OCI-LY3 (cell line): ENCODE data around the gene FAM229B.

Experiments
- H2AFZ ChIP-seq: fragments of 200-600, 300-600 bp; shearing (Covaris generic); 2 replicates; pipeline ENCODE4 v1.6.0; 2014; ENCODE audit warnings: antibody characterized with exemption, low read depth, low read length
- H3K27ac ChIP-seq: fragments of 200-600, 300-600 bp; sonication (generic); 2 replicates; pipeline ENCODE4 v1.5.1; 2014; ENCODE audit warnings: mild to moderate bottlenecking, low read length, moderate library complexity, mixed read lengths
- H3K27me3 ChIP-seq: fragments of 200-600, 300-600 bp; sonication (generic); 2 replicates; pipeline ENCODE4 v1.6.1; 2014; ENCODE audit warnings: low read depth, low read length, mixed read lengths
- H3K36me3 ChIP-seq: fragments of 200-600, 300-600 bp; sonication (generic); replicated peaks from 2 replicates; pipeline ENCODE3; 2014; ENCODE audit warnings: low read depth, low read length, mixed read lengths
- H3K4me1 ChIP-seq: fragments of 300-600, 200-600 bp; sonication (generic); 2 replicates; pipeline ENCODE4 v1.6.1; 2014; ENCODE audit warnings: low read length, mixed read lengths
- H3K4me2 ChIP-seq: fragments of 200-600, 300-600 bp; sonication (generic); 2 replicates; pipeline ENCODE4 v1.6.1; 2014; ENCODE audit warnings: low read length, mixed read lengths
- H3K4me3 ChIP-seq: fragments of 300-600, 200-600 bp; sonication (generic); 2 replicates; pipeline ENCODE4 v1.5.1; 2014; ENCODE audit warnings: antibody characterized with exemption, mild to moderate bottlenecking, low read length, moderate library complexity
- H3K79me2 ChIP-seq: fragments of 300-600, 200-600 bp; shearing (Covaris generic); 2 replicates; pipeline ENCODE4 v1.6.1; 2014; ENCODE audit warnings: mild to moderate bottlenecking, low read length, mixed read lengths
- H3K9ac ChIP-seq: fragments of 300-600, 200-600 bp; shearing (Covaris generic); 2 replicates; pipeline ENCODE4 v1.6.0; 2014; ENCODE audit warnings: mild to moderate bottlenecking, low read length, moderate library complexity
- H3K9me3 ChIP-seq: fragments of 200-600, 300-600 bp; shearing (Covaris generic); 2 replicates; pipeline ENCODE4 v1.6.1; 2014; ENCODE audit warnings: low read length, mixed read lengths; ENCODE audit not compliant: insufficient read depth
- H4K20me1 ChIP-seq: fragments of 200-600, 300-600 bp; sonication (generic); 2 replicates; pipeline ENCODE4 v1.6.1; 2016; ENCODE audit warnings: low read length, mixed read lengths; ENCODE audit not compliant: insufficient read depth
- CTCF ChIP-seq: fragments of 200-600, 300-600 bp; sonication (generic); IDR thresholded peaks from 2 replicates; pipeline ENCODE4 v1.5.1; 2014; ENCODE audit warnings: antibody characterized with exemption, low read length, low read depth
- EZH2phosphoT487 ChIP-seq: fragments of 200-600 bp; shearing (Covaris generic); IDR thresholded peaks from 2 replicates; pipeline ENCODE4 v1.6.1; 2018; ENCODE audit warnings: antibody characterized with exemption, mixed run types, low read depth

Gene FAM229B

GRCh38 chr6:112085286-112086065 lies 1.9 kb upstream of the FAM229B start:
- H4K20me1 ChIP-seq: no peaks in the 10 kb centered on the region
- H3K27me3 ChIP-seq: no peaks in the 10 kb centered on the region
- H3K4me2 ChIP-seq: no peak overlapping the region
- no peaks in the 10 kb centered on the region for H3K79me2 ChIP-seq
- H3K36me3 ChIP-seq: no peaks in the 10 kb centered on the region
- no peak overlapping the region for H2AFZ ChIP-seq
- H3K4me3 ChIP-seq: no peak overlapping the region
- H3K4me1 ChIP-seq: peaks cover 3% of the 10 kb centered on the region; the same call in 1 of the 2 replicates
- H3K9me3 ChIP-seq: no peaks in the 10 kb centered on the region
- H3K27ac ChIP-seq: no peak overlapping the region
- H3K9ac ChIP-seq: no peak overlapping the region
- TF ChIP-seq CTCF (no peak), EZH2phosphoT487 (no peak)

- TF ChIP-seq EZH2phosphoT487 (no peak), CTCF (peak; percentile 43)
- Histone ChIP-seq H2AFZ (peak overlapping the region; percentile 94), H3K9ac (peak overlapping the region; percentile 76), H4K20me1 (no peaks in the 10 kb centered on the region), H3K79me2 (no peaks in the 10 kb centered on the region), H3K4me1 (peaks cover 3% of the 10 kb centered on the region; the same call in 1 of the 2 replicates), H3K9me3 (no peaks in the 10 kb centered on the region), H3K36me3 (no peaks in the 10 kb centered on the region), H3K4me2 (peak overlapping the region; percentile 86), H3K27me3 (no peaks in the 10 kb centered on the region), H3K4me3 (peak overlapping the region; percentile 98), H3K27ac (no peak overlapping the region)
Observed at GRCh38 chr6:112086744-112087135, 651 bp upstream of the FAM229B start.

GRCh38 chr6:112087916-112088315 lies 525 bp downstream of the FAM229B start:
- H3K36me3 ChIP-seq: no peaks in the 10 kb centered on the region
- no peak overlapping the region for H3K27ac ChIP-seq
- H4K20me1 ChIP-seq: no peaks in the 10 kb centered on the region
- peaks cover 3% of the 10 kb centered on the region; the same call in 1 of the 2 replicates for H3K4me1 ChIP-seq
- H3K4me3 ChIP-seq: peak overlapping the region; percentile 98
- no peaks in the 10 kb centered on the region for H3K27me3 ChIP-seq
- peak overlapping the region; percentile 40; the same call in 1 of the 2 replicates for H3K9ac ChIP-seq
- TF ChIP-seq EZH2phosphoT487 (no peak), CTCF (no peak)
- H2AFZ ChIP-seq: peak overlapping the region; percentile 95
- no peaks in the 10 kb centered on the region for H3K79me2 ChIP-seq
- peak overlapping the region; percentile 87 for H3K4me2 ChIP-seq
- H3K9me3 ChIP-seq: no peaks in the 10 kb centered on the region

- Histone ChIP-seq H3K4me1 (no peaks in the 10 kb centered on the region), H3K36me3 (no peaks in the 10 kb centered on the region), H3K4me2 (no peak overlapping the region), H3K27ac (no peak overlapping the region), H4K20me1 (no peaks in the 10 kb centered on the region), H3K27me3 (no peaks in the 10 kb centered on the region), H3K4me3 (no peak overlapping the region), H3K79me2 (no peaks in the 10 kb centered on the region), H2AFZ (no peak overlapping the region), H3K9ac (no peak overlapping the region), H3K9me3 (no peaks in the 10 kb centered on the region)
- no peak for TF ChIP-seq EZH2phosphoT487
- TF ChIP-seq CTCF: no peak
Observed at GRCh38 chr6:112096901-112097300, 9.5 kb downstream of the FAM229B start.
